ENCODE results near the gene CLIC6.

DNA sequence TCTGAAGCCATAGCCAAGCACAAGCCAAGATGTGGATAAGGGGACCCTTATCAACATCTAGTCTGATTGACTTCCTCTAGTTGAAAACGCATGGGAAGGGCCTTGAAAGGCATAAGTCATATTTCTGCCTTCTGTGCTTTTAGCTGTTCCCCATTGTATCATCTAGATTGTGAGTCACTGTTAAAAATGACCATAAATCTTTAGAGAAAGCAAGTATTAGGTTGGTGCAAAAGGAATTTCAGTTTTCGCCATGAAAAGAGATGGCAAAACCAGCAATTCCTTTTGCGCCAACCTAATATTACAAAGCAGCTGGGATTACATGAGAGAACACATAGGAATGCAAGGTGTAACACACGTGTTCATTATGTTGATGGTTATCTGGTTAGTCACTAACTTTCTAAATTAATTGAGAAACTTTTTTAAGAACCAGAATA lies 63.6 kb downstream of the CLIC6 start:
- TF ChIP-seq POLR2A (IDR thresholded peaks at IDR 0.05; ENCODE audit: extremely low read depth, insufficient read length) (no peak), MYC (IDR thresholded peaks at IDR 0.05; ENCODE audit: low read depth, low read length) (no peak), MAX (IDR thresholded peaks at IDR 0.05; ENCODE audit: low read depth, low read length) (no peak)
- TF ChIP-seq, protein P1, sequence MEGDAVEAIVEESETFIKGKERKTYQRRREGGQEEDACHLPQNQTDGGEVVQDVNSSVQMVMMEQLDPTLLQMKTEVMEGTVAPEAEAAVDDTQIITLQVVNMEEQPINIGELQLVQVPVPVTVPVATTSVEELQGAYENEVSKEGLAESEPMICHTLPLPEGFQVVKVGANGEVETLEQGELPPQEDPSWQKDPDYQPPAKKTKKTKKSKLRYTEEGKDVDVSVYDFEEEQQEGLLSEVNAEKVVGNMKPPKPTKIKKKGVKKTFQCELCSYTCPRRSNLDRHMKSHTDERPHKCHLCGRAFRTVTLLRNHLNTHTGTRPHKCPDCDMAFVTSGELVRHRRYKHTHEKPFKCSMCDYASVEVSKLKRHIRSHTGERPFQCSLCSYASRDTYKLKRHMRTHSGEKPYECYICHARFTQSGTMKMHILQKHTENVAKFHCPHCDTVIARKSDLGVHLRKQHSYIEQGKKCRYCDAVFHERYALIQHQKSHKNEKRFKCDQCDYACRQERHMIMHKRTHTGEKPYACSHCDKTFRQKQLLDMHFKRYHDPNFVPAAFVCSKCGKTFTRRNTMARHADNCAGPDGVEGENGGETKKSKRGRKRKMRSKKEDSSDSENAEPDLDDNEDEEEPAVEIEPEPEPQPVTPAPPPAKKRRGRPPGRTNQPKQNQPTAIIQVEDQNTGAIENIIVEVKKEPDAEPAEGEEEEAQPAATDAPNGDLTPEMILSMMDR (IDR thresholded peaks at IDR 0.05; ENCODE audit: low read depth, low read length), result no peak
